HepG2 (cell line): Measurements from ENCODE around the gene IL6ST. TPM values are rescaled to one million over a fixed set of nuclear protein-coding genes. Genes with fewer than 3 reads are reported as not detected.
A peak's percentile ranks its signal among the peaks of the same experiment; 100 is the strongest.

Source experiments
- AGO2 ChIP-seq: fragments of 200-400 bp; formaldehyde crosslinking; optimal IDR thresholded peaks from 2 replicates; pipeline ENCODE3; 2017; ENCODE audit warnings: mild to moderate bottlenecking, low read depth, low read length, moderate library complexity
- CHD2 ChIP-seq: IDR thresholded peaks from 2 replicates; pipeline ENCODE4 v1.6.1; 2011; ENCODE audit warnings: low read depth, low read length, improper control_type of control experiment
- CHD4 ChIP-seq: fragments of 200-600 bp; sonication (generic); IDR thresholded peaks from 2 replicates; pipeline ENCODE4 v1.7.0; 2017; ENCODE audit warnings: mild to moderate bottlenecking, low read length, borderline replicate concordance
- ESRRA ChIP-seq: sonication (generic); formaldehyde crosslinking; IDR thresholded peaks from 2 replicates; pipeline ENCODE4 v1.5.1; 2020; ENCODE audit warnings: mild to moderate bottlenecking, low read depth, missing genetic modification reagents
- KDM6A ChIP-seq: IDR thresholded peaks from 2 replicates; pipeline ENCODE4 v1.6.1; 2016; ENCODE audit warnings: low read depth
- MAFF ChIP-seq: IDR thresholded peaks from 2 replicates; pipeline ENCODE4 v1.6.1; 2011; ENCODE audit warnings: low read depth, low read length, improper control_type of control experiment
- MIER2 ChIP-seq: IDR thresholded peaks from 2 replicates; pipeline ENCODE4 v1.6.1; 2016; ENCODE audit warnings: missing biosample characterization, missing genetic modification reagents
- MIER3 ChIP-seq: IDR thresholded peaks from 2 replicates; pipeline ENCODE4 v1.6.1; 2016; ENCODE audit warnings: missing compliant biosample characterization, borderline replicate concordance
- MTERF4 ChIP-seq: sonication (generic); formaldehyde crosslinking; IDR thresholded peaks from 2 replicates; pipeline ENCODE4 v1.8.0; 2023; ENCODE audit warnings: mild to moderate bottlenecking, missing genetic modification reagents
- MTF2 ChIP-seq: sonication (generic); formaldehyde crosslinking; IDR thresholded peaks from 2 replicates; pipeline ENCODE4 v1.5.0; 2020; ENCODE audit warnings: missing genetic modification reagents, borderline replicate concordance
- NAIF1 ChIP-seq: sonication (generic); formaldehyde crosslinking; IDR thresholded peaks from 2 replicates; pipeline ENCODE4 v1.5.0; 2020; ENCODE audit warnings: mild to moderate bottlenecking, missing genetic modification reagents, borderline replicate concordance
- NBN ChIP-seq: fragments of 450-650 bp; conservative IDR thresholded peaks from 2 replicates; pipeline ENCODE4 v1.6.1; 2017
- POLR2AphosphoS5 ChIP-seq: IDR thresholded peaks from 2 replicates; pipeline ENCODE4 v1.6.1; 2012; ENCODE audit warnings: low read depth, low read length
- RFX3 ChIP-seq: IDR thresholded peaks from 2 replicates; pipeline ENCODE4 v1.6.1; 2016; ENCODE audit warnings: missing biosample characterization, missing genetic modification reagents
- SALL1 ChIP-seq: sonication (generic); formaldehyde crosslinking; IDR thresholded peaks from 2 replicates; pipeline ENCODE4 v1.8.0; 2022; ENCODE audit warnings: mild to moderate bottlenecking, missing genetic modification reagents
- ZBED4 ChIP-seq: sonication (generic); formaldehyde crosslinking; IDR thresholded peaks from 2 replicates; pipeline ENCODE4 v1.4.0; 2020; ENCODE audit warnings: missing genetic modification reagents, borderline replicate concordance
- ZNF224 ChIP-seq: sonication (generic); formaldehyde crosslinking; IDR thresholded peaks from 2 replicates; pipeline ENCODE4 v1.5.0; 2020; ENCODE audit warnings: mild to moderate bottlenecking, missing genetic modification reagents
- ZNF281 ChIP-seq: sonication (generic); formaldehyde crosslinking; IDR thresholded peaks from 2 replicates; pipeline ENCODE4 v1.4.0; 2020; ENCODE audit warnings: missing genetic modification reagents, borderline replicate concordance
- ZNF496 ChIP-seq: sonication (generic); formaldehyde crosslinking; IDR thresholded peaks from 2 replicates; pipeline ENCODE4 v1.8.1; 2023; ENCODE audit warnings: mild to moderate bottlenecking, moderate library complexity, missing genetic modification reagents; ENCODE audit not compliant: insufficient replicate concordance
- ZNF589 ChIP-seq: sonication (generic); formaldehyde crosslinking; conservative IDR thresholded peaks from 2 replicates; pipeline ENCODE4 v1.8.0; 2022; ENCODE audit warnings: mild to moderate bottlenecking, moderate library complexity, missing genetic modification reagents
- ZNF672 ChIP-seq: sonication (generic); formaldehyde crosslinking; IDR thresholded peaks from 2 replicates; pipeline ENCODE4 v1.8.1; 2022; ENCODE audit warnings: missing genetic modification reagents
- ZSCAN5A ChIP-seq: sonication (generic); formaldehyde crosslinking; IDR thresholded peaks from 2 replicates; pipeline ENCODE4 v1.8.0; 2022; ENCODE audit warnings: mild to moderate bottlenecking, missing genetic modification reagents, borderline replicate concordance
- polyA plus RNA-seq, 8 experiments: library from polyadenylated mRNA; depleted of rRNA in 3 of 8; stranded (reverse) in 7 of 8; unstranded in 1 of 8; fragments of >200 nt; fragmentation: Illumina TruSeq in 4 of 8; extraction: Trizol in 4 of 8; gene quantifications; 2 replicates each; pipeline versions ENCODE4 v1.2.1 to v1.2.3, GENCODE V29; 2011 to 2016; ENCODE audit warnings: low read depth in 4 of 8, missing spikeins in 1 of 8, mixed read lengths in 1 of 8; ENCODE audit not compliant: insufficient read depth in 1 of 8
- total RNA-seq, 5 experiments: library from RNA; depleted of rRNA; stranded (reverse); fragments of >200 nt; fragmentation: Illumina TruSeq; extraction: Trizol; gene quantifications; 2 replicates each; pipeline ENCODE4 v1.2.3, GENCODE V29; 2016; ENCODE audit warnings: low read depth in 1 of 5

The IL6ST gene
- total and polyA plus RNA-seq, 2 of the 13 experiments (the other 11 are each of a cell fraction or from before 2014, with no cell fraction given) = 66.6 to 166 TPM

GRCh38 chr5:56025151-56025885 is 30.6 kb upstream of the IL6ST start (continued):
- TF ChIP-seq MAFF (no peak), NAIF1 (CRISPR knock-in tag) (no peak), CHD2 (no peak), CHD4 (no peak), ESRRA (CRISPR knock-in tag) (no peak), ZNF224 (CRISPR knock-in tag) (no peak), SALL1 (CRISPR knock-in tag) (peak; percentile 74), RFX3 (CRISPR knock-in tag) (no peak), ZSCAN5A (CRISPR knock-in tag) (no peak), MIER2 (CRISPR knock-in tag) (peak; percentile 77; the same call in 1 of the 2 replicates), ZNF672 (CRISPR knock-in tag) (no peak), MTF2 (CRISPR knock-in tag) (no peak), MTERF4 (CRISPR knock-in tag) (no peak), NBN (no peak), MIER3 (CRISPR knock-in tag) (peak; percentile 78; the same call in 1 of the 2 replicates), ZNF589 (CRISPR knock-in tag) (0 out of 2 replicates have a peak, but pooled peaks have one; percentile 16), ZNF496 (CRISPR knock-in tag) (no peak), KDM6A (CRISPR knock-in tag) (no peak; the same call in none of the 2 replicates), ZBED4 (CRISPR knock-in tag) (0 out of 2 replicates have a peak, but pooled peaks have one; percentile 25), AGO2 (no peak), POLR2AphosphoS5 (no peak), ZNF281 (CRISPR knock-in tag) (no peak)
